Astrocyte of the cerebellum (primary cell): Measurements from ENCODE around the gene RPS6KA2.

ENCODE experiments used
- DNase-seq: peaks from one replicate; pipeline ENCODE4 v3.0.0-alpha.2; 2011; ENCODE audit warnings: low read depth
- H3K4me3 ChIP-seq: 2 replicates; pipeline ENCODE4 v1.5.1; 2011; ENCODE audit warnings: mild to moderate bottlenecking, low read depth, low read length, moderate library complexity
- in situ Hi-C: cut with HindIII; loops from 2 replicates; pipeline ENCODE4 v1.10.0; 2017; ENCODE audit warnings: low sequenced_read_pairs
- TF ChIP-seq, protein P1 (sequence below): IDR thresholded peaks from 2 replicates; pipeline ENCODE4 v1.5.1; 2012; ENCODE audit warnings: low read length, low read depth, moderate library complexity, mild to moderate bottlenecking; ENCODE audit errors: missing control alignments

RPS6KA2 gene

DNA sequence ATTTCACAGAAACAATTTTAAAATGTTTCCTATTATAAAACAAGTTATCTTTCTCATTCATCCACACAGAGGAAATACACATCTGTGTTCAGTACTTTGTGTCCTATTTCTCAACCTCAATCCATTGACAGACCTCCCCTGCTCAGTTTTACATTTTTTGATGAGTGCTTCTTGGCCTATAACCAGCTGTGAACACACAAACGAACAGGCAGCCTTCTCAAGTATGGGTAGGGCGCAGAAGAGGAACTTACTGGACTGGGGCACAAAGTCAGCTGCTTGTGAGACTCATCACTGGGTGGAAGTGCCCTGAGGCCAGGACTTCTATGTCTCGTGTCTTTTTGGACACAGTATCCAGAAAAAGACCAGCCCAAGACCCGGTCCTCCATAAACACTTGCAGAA, 2.8 kb downstream of the RPS6KA2 start:
- TF ChIP-seq, protein P1, sequence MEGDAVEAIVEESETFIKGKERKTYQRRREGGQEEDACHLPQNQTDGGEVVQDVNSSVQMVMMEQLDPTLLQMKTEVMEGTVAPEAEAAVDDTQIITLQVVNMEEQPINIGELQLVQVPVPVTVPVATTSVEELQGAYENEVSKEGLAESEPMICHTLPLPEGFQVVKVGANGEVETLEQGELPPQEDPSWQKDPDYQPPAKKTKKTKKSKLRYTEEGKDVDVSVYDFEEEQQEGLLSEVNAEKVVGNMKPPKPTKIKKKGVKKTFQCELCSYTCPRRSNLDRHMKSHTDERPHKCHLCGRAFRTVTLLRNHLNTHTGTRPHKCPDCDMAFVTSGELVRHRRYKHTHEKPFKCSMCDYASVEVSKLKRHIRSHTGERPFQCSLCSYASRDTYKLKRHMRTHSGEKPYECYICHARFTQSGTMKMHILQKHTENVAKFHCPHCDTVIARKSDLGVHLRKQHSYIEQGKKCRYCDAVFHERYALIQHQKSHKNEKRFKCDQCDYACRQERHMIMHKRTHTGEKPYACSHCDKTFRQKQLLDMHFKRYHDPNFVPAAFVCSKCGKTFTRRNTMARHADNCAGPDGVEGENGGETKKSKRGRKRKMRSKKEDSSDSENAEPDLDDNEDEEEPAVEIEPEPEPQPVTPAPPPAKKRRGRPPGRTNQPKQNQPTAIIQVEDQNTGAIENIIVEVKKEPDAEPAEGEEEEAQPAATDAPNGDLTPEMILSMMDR = no peak
- no peak overlapping the region for H3K4me3 ChIP-seq
- DNase-seq = peak; percentile 44
- in situ Hi-C loops = no loop called here

GRCh38 chr6:166623318-166623717, 3.7 kb downstream of the RPS6KA2 start:
- in situ Hi-C loops = no loop called here
- DNase-seq = no peak
- TF ChIP-seq, protein P1 = no peak
- H3K4me3 ChIP-seq = no peak overlapping the region

DNA sequence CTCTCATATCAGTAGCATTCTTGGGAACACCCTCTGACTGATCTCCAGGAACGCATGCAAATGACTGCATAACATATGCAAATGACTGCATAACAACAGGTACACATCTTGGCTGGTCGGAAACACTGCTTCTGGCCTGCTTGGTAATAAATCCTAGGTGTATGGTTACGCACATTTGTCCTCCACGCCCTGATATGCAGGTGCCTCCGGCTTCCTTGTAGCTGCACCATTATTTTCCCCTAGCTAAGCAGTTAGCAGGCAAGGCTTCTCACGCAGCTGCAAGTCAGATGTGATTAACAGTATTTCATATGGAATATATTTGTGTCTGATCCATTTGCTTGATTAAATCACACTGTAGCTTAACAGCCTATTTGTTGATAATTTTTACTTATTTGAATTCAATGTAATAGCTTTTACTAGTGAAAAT, 5.9 kb downstream of the RPS6KA2 start:
- peak overlapping the region; percentile 16 for H3K4me3 ChIP-seq
- no peak for DNase-seq
- in situ Hi-C loops = no loop called here
- TF ChIP-seq, protein P1 = no peak

GRCh38 chr6:166620478-166621113, 6.5 kb downstream of the RPS6KA2 start:
- no peak for DNase-seq
- in situ Hi-C loops = no loop called here
- peak overlapping the region; percentile 16 for H3K4me3 ChIP-seq
- TF ChIP-seq, protein P1 = no peak

GRCh38 chr6:166619912-166620311, 7.1 kb downstream of the RPS6KA2 start:
- peak; percentile 99 for DNase-seq
- no peak overlapping the region for H3K4me3 ChIP-seq
- in situ Hi-C loops = no loop called here
- TF ChIP-seq, protein P1 = no peak

DNA sequence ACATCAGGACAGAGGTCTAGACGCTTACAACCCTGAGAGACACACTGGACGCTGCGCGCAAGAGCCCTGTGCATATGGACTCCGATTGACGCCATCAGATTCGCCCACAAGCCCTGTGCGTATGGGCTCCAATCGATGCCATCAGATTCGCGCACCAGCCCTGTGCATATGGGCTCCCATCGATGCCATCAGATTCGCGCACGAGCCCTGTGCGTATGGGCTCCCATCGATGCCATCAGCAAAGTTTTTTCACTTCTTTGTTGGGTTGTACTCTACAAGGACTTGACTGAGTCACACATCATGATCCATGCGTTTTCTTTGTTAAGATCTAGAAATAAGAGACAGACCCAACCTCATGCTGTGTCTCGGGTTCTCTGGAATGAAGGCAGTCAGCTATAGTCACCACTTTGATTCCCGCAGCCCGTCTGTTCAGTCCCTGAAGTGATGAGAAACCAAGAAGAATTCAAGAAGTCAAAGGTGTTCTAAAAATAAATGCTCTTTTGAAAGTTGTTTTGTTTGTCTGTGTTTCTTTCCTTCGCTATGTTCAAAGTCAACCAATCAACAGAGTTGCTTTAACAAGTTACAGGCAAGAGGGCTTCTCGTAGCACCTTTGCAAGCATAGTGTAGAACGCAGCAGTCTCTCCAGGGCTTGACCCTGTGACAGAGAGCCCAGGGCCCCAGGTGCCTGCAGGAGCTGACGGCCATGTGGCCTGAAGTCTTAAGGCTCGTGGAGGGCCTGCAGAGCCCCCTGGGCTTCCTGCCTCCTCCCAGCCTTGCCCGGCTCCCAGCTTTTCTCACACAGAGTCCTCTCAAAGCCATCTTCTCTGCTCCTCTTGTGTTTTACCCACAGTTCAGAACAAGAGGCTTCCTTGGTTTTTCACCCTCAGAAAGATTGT, 7.9 kb downstream of the RPS6KA2 start:
- peak; percentile 98 for DNase-seq
- peak overlapping the region; percentile 10 for H3K4me3 ChIP-seq
- in situ Hi-C loops = no loop called here
- TF ChIP-seq, protein P1 = no peak
